ENCODE results near the gene ZPR1. TPM values are rescaled to one million over a fixed set of nuclear protein-coding genes. Genes with fewer than 3 reads are reported as not detected.

The ZPR1 gene
- total and polyA plus RNA-seq, 2 of the 4 experiments (the other 2 are of a cell fraction) = 40.8 to 52.0 TPM

DNA sequence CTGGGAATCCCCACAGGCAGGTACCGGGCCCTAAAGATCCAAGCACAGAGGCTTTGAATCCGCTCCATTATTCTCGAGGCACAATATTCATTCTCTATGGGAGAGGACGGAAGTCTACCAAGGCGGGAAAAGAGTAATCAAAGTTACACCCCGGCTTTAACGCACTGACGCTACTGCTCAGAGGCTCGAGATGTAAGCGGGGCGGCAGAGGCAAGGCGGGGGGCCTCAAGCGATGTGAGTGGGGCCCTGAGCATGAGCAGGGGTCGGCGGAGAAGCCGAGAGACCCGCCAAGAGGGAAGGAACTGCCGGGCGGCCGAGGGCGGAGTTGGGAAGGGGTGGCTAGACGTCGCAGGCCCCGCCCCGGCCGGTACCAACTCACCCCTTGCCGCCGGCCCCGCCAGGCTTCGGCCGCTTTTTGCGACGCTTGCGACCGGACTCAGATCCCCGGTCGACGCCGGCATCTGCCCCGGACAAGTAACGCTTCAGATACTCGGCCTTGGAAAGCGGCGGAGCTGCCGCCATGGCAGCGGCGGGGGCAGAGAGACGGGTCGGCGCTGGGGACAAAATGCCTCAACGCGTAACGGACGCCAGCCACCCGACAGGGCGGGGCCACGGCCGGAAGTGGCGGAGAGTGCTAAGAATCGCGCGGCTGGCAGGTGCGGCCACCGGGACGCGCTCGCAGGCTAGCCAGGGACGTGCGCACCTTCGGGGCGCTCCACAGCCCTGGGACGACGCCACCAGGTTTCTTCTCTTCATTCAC, 15.2 kb downstream of the ZPR1 start, which contains the start of gene BUD13:
Gene BUD13 (minus strand): TSS at position 545 of the 760 bp plus-strand sequence. CDS start 23 bp downstream, at position 522.
- intact Hi-C loops (cut with micrococcal nuclease) = loop anchor here (5.0 kb wide), 1 partner anchor 1795 kb away; the partner anchor contains the start of gene IFT46
- peak within 1 kb of the TSS; percentile 85 for H3K18ac ChIP-seq (ENCODE audit: low read depth, low read length)
- WGBS, 2 experiments (ENCODE audit: extremely low coverage in 2 of 2, insufficient read length in 1 of 2) = 0% methylated on average over 37 of the region's 73 CpGs; no CpG with 5 or more reads in 1 of the 2 experiments
- TF ChIP-seq CHD1 (IDR thresholded peaks at IDR 0.05; ENCODE audit: low read depth, low read length) = no peak
- no peak for TF ChIP-seq SMC3 (IDR thresholded peaks at IDR 0.05; ENCODE audit: low read depth, low read length)
- TF ChIP-seq POLR2A (IDR thresholded peaks at IDR 0.05; ENCODE audit: low read depth, low read length) = peak; percentile 64
- TF ChIP-seq BHLHE40 (IDR thresholded peaks at IDR 0.05; ENCODE audit: low read depth, low read length) = peak; percentile 64
- TF ChIP-seq, protein P1, sequence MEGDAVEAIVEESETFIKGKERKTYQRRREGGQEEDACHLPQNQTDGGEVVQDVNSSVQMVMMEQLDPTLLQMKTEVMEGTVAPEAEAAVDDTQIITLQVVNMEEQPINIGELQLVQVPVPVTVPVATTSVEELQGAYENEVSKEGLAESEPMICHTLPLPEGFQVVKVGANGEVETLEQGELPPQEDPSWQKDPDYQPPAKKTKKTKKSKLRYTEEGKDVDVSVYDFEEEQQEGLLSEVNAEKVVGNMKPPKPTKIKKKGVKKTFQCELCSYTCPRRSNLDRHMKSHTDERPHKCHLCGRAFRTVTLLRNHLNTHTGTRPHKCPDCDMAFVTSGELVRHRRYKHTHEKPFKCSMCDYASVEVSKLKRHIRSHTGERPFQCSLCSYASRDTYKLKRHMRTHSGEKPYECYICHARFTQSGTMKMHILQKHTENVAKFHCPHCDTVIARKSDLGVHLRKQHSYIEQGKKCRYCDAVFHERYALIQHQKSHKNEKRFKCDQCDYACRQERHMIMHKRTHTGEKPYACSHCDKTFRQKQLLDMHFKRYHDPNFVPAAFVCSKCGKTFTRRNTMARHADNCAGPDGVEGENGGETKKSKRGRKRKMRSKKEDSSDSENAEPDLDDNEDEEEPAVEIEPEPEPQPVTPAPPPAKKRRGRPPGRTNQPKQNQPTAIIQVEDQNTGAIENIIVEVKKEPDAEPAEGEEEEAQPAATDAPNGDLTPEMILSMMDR (conservative IDR thresholded peaks at IDR 0.05; ENCODE audit: low read depth, low read length) = no peak
- no peak for TF ChIP-seq NFE2L2 (IDR thresholded peaks at IDR 0.05; ENCODE audit: low read depth, low read length)
- no peak; the same call in 1 of the 2 replicates for TF ChIP-seq MXI1 (IDR thresholded peaks at IDR 0.05; ENCODE audit: borderline replicate concordance, low read depth, low read length)
- no peak for TF ChIP-seq RFX5 (IDR thresholded peaks at IDR 0.05; ENCODE audit: low read depth, low read length)
- no peak for TF ChIP-seq MAFK (IDR thresholded peaks at IDR 0.05; ENCODE audit: low read depth, low read length)
- no peak for TF ChIP-seq FOS (IDR thresholded peaks at IDR 0.05; ENCODE audit: low read depth, low read length)
- no peak for TF ChIP-seq RAD21 (IDR thresholded peaks at IDR 0.05; ENCODE audit: low read length)
- TF ChIP-seq MAZ (IDR thresholded peaks at IDR 0.05; ENCODE audit: borderline replicate concordance, low read depth, low read length) = peak; percentile 96
- TF ChIP-seq, protein P2, sequence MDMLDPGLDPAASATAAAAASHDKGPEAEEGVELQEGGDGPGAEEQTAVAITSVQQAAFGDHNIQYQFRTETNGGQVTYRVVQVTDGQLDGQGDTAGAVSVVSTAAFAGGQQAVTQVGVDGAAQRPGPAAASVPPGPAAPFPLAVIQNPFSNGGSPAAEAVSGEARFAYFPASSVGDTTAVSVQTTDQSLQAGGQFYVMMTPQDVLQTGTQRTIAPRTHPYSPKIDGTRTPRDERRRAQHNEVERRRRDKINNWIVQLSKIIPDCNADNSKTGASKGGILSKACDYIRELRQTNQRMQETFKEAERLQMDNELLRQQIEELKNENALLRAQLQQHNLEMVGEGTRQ (IDR thresholded peaks at IDR 0.05; ENCODE audit: low read depth, low read length) = no peak
- no peak for TF ChIP-seq RCOR1 (IDR thresholded peaks at IDR 0.05; ENCODE audit: insufficient replicate concordance, low read length)
- TF ChIP-seq CEBPB (IDR thresholded peaks at IDR 0.05; ENCODE audit: low read depth, low read length) = no peak

More for the DNA sequence above, 15.2 kb downstream of the ZPR1 start, which contains the start of gene BUD13:
- Histone ChIP-seq H3K56ac (ENCODE audit: extremely low read depth, insufficient read depth, low read length) (peak within 1 kb of the TSS; percentile 80; the same call in 1 of the 2 replicates), H3K4ac (ENCODE audit: low read depth, low read length) (peak within 1 kb of the TSS; percentile 83), H4K91ac (ENCODE audit: insufficient read depth, low read depth, low read length) (peak within 1 kb of the TSS; percentile 92), H3K79me1 (ENCODE audit: low read depth in 1 of 2, low read length in 2 of 2) (peaks cover 11 to 33% of the 10 kb centered on the region in 2 experiments), H3K9ac (ENCODE audit: low read depth, low read length) (peak within 1 kb of the TSS; percentile 97), H2AK9ac (replicated peaks; ENCODE audit: low read depth, low read length, poor library complexity) (peak within 1 kb of the TSS; percentile 89), H3K4me3 (ENCODE audit: insufficient read depth, low read depth, low read length) (peak within 1 kb of the TSS; percentile 96), H2AFZ (replicated peaks; ENCODE audit: low read length, poor library complexity) (peak within 1 kb of the TSS; percentile 98), H3K4me1 (ENCODE audit: control insufficient read depth, insufficient read depth, low read length) (peaks cover 5% of the 10 kb centered on the region), H4K20me1 (ENCODE audit: insufficient read depth, low read length) (no peaks in the 10 kb centered on the region; the same call in 1 of the 2 replicates), H3K23ac (ENCODE audit: low read depth, low read length) (peak within 1 kb of the TSS; percentile 91), H4K5ac (ENCODE audit: low read depth, low read length) (peak within 1 kb of the TSS; percentile 85), H2BK15ac (ENCODE audit: low read depth, low read length) (peak within 1 kb of the TSS; percentile 31; the same call in 2 of the 3 replicates), H3K9me1 (ENCODE audit: insufficient read depth, low read length) (peaks cover 8% of the 10 kb centered on the region; the same call in 1 of the 2 replicates), H2BK20ac (ENCODE audit: low read depth, low read length) (0 out of 2 replicates have a peak within 1 kb of the TSS, but pooled peaks have one; percentile 22), H3K27ac (ENCODE audit: insufficient read depth, low read length) (peak within 1 kb of the TSS; percentile 98), H3K14ac (replicated peaks; ENCODE audit: low read depth, low read length) (peak within 1 kb of the TSS; percentile 91), H2BK5ac (ENCODE audit: low read depth, low read length, poor library complexity, severe bottlenecking) (peak within 1 kb of the TSS; percentile 97), H4K8ac (ENCODE audit: low read depth in 2 of 2, low read length in 2 of 2) (peak within 1 kb of the TSS; percentile 83 to 88), H3K27me3 (ENCODE audit: control insufficient read depth, insufficient read depth, low read length) (no peaks in the 10 kb centered on the region), H3K4me2 (ENCODE audit: low read depth, low read length) (peak within 1 kb of the TSS; percentile 93), H3K9me3 (ENCODE audit: control insufficient read depth, insufficient read depth, low read length) (no peaks in the 10 kb centered on the region), H2AK5ac (ENCODE audit: low read depth, low read length) (peak within 1 kb of the TSS; percentile 86), H2BK120ac (ENCODE audit: low read depth, low read length) (peak within 1 kb of the TSS; percentile 86), H3K36me3 (ENCODE audit: control insufficient read depth, insufficient read depth, low read length) (peaks cover 6% of the 10 kb centered on the region)
- BruUV-seq (replicated peaks) = no TSS peak
- in situ Hi-C loops (cut with MboI; ENCODE audit: low sequenced_read_pairs) (no loop called here), dilution Hi-C loops (cut with HindIII; ENCODE audit: low sequenced_read_pairs, unreplicated experiment) (no loop called here)
- DNase-seq = peak; percentile 75
- peak; percentile 93 for ATAC-seq (ENCODE audit: low read depth)
- ChIA-PET POLR2A (ENCODE audit: unreplicated experiment) (interaction anchor here (0.6 kb wide), 1 partner anchor 257 kb away, joined by 3 read pairs; no protein-coding TSS in a partner anchor), CTCF (no interaction called here)
